Measurements from ENCODE around the gene GRPEL1. TPM values are rescaled to one million over a fixed set of nuclear protein-coding genes. Genes with fewer than 3 reads are reported as not detected.

GRPEL1 gene
- total RNA-seq (2011; cell fraction: chromatin; rRNA removed; ENCODE audit: low replicate concordance) = 36.2 and 43.9 TPM in 2 replicates
- 32.4 and 37.0 TPM in 2 replicates for total RNA-seq (2011; cell fraction: nucleolus; rRNA removed)
- total RNA-seq (2011; cell fraction: nucleoplasm; rRNA removed) = 41.4 and 49.8 TPM in 2 replicates
- total RNA-seq (2014; rRNA removed) (72.5 and 99.5 TPM in 2 replicates), total RNA-seq (2014; rRNA removed; fragmentation: Illumina TruSeq; extraction: Trizol) (86.6 and 90.2 TPM in 2 replicates), total RNA-seq (2015; rRNA removed; fragmentation: Illumina TruSeq; extraction: Trizol) (77.4 and 84.4 TPM in 2 replicates), total RNA-seq (2021) (59.7 and 63.7 TPM in 2 replicates), polyA plus RNA-seq (2011; rRNA removed) (34.9 and 43.4 TPM in 2 replicates), polyA plus RNA-seq (2014; fragmentation: Illumina TruSeq; extraction: Trizol) (87.3 and 88.7 TPM in 2 replicates), polyA plus RNA-seq (2014; fragmentation: Nextera tagmentation; extraction: Ambion mirVana) (100 to 1,000 TPM; 125 to 192 TPM), polyA plus RNA-seq (2014; rRNA removed) (64.3 and 65.9 TPM in 2 replicates), polyA minus RNA-seq (2011; rRNA and poly(A)+ RNA removed) (59.1 and 61.5 TPM in 2 replicates), Bru-seq, nascent RNA (percentile 95 among the genes with signal in this experiment), BruChase-seq, experiment 1, labeled RNA remaining after a 2-hour chase (percentile 86 among the genes with signal in this experiment), BruChase-seq, experiment 2, labeled RNA remaining after a 6-hour chase (percentile 87 among the genes with signal in this experiment)
- polyA plus RNA-seq (2011; cell fraction: cytosol; rRNA removed) = 16.6 and 26.2 TPM in 2 replicates
- 16.0 and 19.8 TPM in 2 replicates for polyA plus RNA-seq (2011; cell fraction: nucleus; rRNA removed)
- polyA plus RNA-seq (2012) = 23.4 and 48.5 TPM in 2 replicates
- 21.3 and 24.2 TPM in 2 replicates for polyA minus RNA-seq (2011; cell fraction: cytosol; rRNA and poly(A)+ RNA removed)
- polyA minus RNA-seq (2011; cell fraction: nucleus; rRNA and poly(A)+ RNA removed) = 18.3 and 25.0 TPM in 2 replicates
- long read RNA-seq, experiment 1, transcript GRPEL1-201 (4 exons, 2,775 nt) = major isoform, 241 of 261 reads
- long read RNA-seq, experiment 1, partial matches to known transcripts = 0 of 261 reads
- long read RNA-seq, experiment 1, other reads (novel, unspliced or antisense) = 19 of 261 reads
- long read RNA-seq, experiment 2, transcript GRPEL1-201 (4 exons, 2,775 nt) = major isoform, 91 of 112 reads
- long read RNA-seq, experiment 2, partial matches to known transcripts = 0 of 112 reads
- long read RNA-seq, experiment 2, other reads (novel, unspliced or antisense) = 18 of 112 reads
- long read RNA-seq, experiment 3, transcript GRPEL1-201 (4 exons, 2,775 nt) = major isoform, 161 of 167 reads
- long read RNA-seq, experiment 3, partial matches to known transcripts = 2 of 167 reads
- long read RNA-seq, experiment 3, other reads (novel, unspliced or antisense) = 4 of 167 reads

DNA sequence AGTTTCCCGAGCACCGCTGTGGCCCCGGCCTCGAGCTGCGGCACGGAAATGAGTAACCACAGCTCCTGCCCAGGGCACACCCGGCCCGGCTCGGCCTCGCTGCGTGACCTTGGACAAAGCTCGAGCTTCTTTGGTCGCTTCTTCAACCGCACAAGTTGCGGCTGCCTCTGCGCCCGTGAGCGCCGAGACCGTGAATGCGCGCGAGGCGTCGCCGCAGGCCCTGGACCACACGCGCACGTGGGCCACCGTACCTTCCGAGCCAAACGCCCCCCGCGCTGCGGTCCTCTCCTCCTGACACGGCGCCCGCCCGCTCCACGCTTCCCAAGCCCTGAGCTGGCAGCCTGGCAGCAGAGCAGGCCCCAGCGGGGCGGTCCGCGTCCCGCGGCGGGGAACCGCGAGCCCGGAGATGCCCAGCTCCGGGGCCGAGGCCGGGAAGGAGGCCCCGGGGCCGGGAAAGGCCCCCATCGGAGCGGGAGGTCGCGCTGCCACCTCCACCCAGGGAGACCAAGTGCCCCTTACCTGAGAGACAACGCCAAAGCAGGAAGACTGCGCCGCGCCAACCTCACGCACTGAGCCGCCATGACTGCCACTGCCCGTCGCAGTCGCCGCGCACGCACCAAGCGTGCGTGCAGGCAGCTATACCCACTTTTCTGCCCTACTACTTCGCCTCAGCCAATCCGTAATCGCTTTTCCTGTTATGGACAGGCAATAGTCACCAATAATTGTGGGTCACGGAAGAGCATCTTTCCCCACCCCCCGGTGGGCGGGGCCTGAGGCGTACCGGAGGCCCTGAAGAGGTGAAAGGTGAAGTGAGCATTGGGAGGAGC, at the start of gene GRPEL1:
TSS of gene GRPEL1 (minus strand) at position 613 of the 827 bp plus-strand sequence. CDS start at position 581, 32 bp downstream.
- Histone ChIP-seq H3K9ac (ENCODE audit: insufficient read depth in 1 of 2, low read depth in 2 of 2, low read length in 2 of 2) (peak within 1 kb of the TSS; percentile 85 to 100), H3K9me3 (replicated peaks; ENCODE audit: control insufficient read depth, insufficient read depth, low read depth, low read length) (no peaks in the 10 kb centered on the region), H3K79me2 (ENCODE audit: control insufficient read depth, insufficient read depth, low read length) (peaks cover 50% of the 10 kb centered on the region), H3K36me3 (ENCODE audit: control insufficient read depth, insufficient read depth, low read length) (peaks cover 39% of the 10 kb centered on the region), H3K4me2 (ENCODE audit: insufficient read depth, low read length) (peak within 1 kb of the TSS; percentile 80), H3K27ac (ENCODE audit: extremely low read depth, low read depth, low read length) (peak within 1 kb of the TSS; percentile 76), H3K4me3 (peak within 1 kb of the TSS; percentile 58), H2AFZ (ENCODE audit: low read depth, low read length) (peak within 1 kb of the TSS; percentile 70), H3K27me3 (ENCODE audit: control insufficient read depth in 2 of 2, insufficient read depth in 2 of 2, low read length in 2 of 2) (no peaks in the 10 kb centered on the region), H3K9me1 (ENCODE audit: control insufficient read depth, insufficient read depth, low read length) (no peaks in the 10 kb centered on the region), H4K20me1 (replicated peaks; ENCODE audit: control insufficient read depth, insufficient read depth, low read length) (no peaks in the 10 kb centered on the region; the same call in 1 of the 2 replicates), H3K4me1 (replicated peaks in 1 of 2; ENCODE audit: control insufficient read depth in 2 of 2, insufficient read depth in 2 of 2, low read length in 2 of 2) (peaks cover 15 to 40% of the 10 kb centered on the region in 2 experiments; a peak in 4 of 5 replicates)
- WGBS (ENCODE audit: insufficient coverage, low coverage, missing lambda C conversion rate) = 1% methylated on average over 68 of the region's 81 CpGs
- DNase-seq (ENCODE audit: extremely low read depth in 1 of 4, low spot score in 3 of 4) (peak; percentile 71 to 99 (median 86)), ATAC-seq (peak; percentile 90), FAIRE-seq (peak; percentile 99)
- no TSS peak for BruUV-seq (replicated peaks)
- POLR2A ChIA-PET = interaction anchor here (0.5 to 3.8 kb wide), 25 partner anchors 8 to 759 kb away, joined by 3 to 24 read pairs (median 4); partner anchors contain the start of gene TADA2B
- intact Hi-C loops (cut with micrococcal nuclease) = loop anchor here (1.0 to 5.0 kb wide), 6 partner anchors 35 to 347 kb away; partner anchors contain the start of genes KIAA0232 and TBC1D14
- CTCF ChIA-PET (ENCODE audit: low intra/inter-chr PET ratio) = no interaction called here
- in situ Hi-C loops (cut with MboI) = no loop called here
- TF ChIP-seq EWSR1 (IDR thresholded peaks at IDR 0.05; ENCODE audit: borderline replicate concordance, low read depth, partially characterized antibody) (no peak), ZBTB7A (IDR thresholded peaks at IDR 0.05; ENCODE audit: borderline replicate concordance, control insufficient read depth, low read depth, low read length) (0 out of 2 replicates have a peak, but pooled peaks have one; percentile 52), FOXP1 (CRISPR knock-in tag; IDR thresholded peaks at IDR 0.05) (0 out of 2 replicates have a peak, but pooled peaks have one; percentile 30), FOXK1 (CRISPR knock-in tag; IDR thresholded peaks at IDR 0.05; ENCODE audit: borderline replicate concordance) (peak; percentile 82; the same call in 1 of the 2 replicates)

All from K562 (cell line).